Renal pelvis (tissue), 12 donors: Measurements from ENCODE around the gene TMEM41B. TPM values are rescaled to one million over a fixed set of nuclear protein-coding genes. Genes with fewer than 3 reads are reported as not detected.
"Not testable (repeated sequence)": the region's sequence is repeated elsewhere in the genome, so short reads cannot be mapped to it uniquely, and the experiment has no call there.

Source experiments
- DNase-seq: peaks from one replicate; pipeline ENCODE4 v3.0.0-alpha.2; 2013
- long read RNA-seq, 16 experiments: transcript quantifications; one replicate each; lab custom pipeline, GENCODE V29; 2026
- polyA plus RNA-seq, 3 donors: library from polyadenylated mRNA; unstranded; fragments of 120-200 nt; gene quantifications; one replicate each; pipeline ENCODE4 v1.2.1, GENCODE V29; 2013; ENCODE audit not compliant: insufficient read length in 3 of 3

TMEM41B gene, protein sequence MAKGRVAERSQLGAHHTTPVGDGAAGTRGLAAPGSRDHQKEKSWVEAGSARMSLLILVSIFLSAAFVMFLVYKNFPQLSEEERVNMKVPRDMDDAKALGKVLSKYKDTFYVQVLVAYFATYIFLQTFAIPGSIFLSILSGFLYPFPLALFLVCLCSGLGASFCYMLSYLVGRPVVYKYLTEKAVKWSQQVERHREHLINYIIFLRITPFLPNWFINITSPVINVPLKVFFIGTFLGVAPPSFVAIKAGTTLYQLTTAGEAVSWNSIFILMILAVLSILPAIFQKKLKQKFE
- polyA plus RNA-seq = 10 to 100 TPM; 28.3 to 45.0 (median 42.3) TPM
- long read RNA-seq, donor 1, transcript TMEM41B-204 (7 exons, 3,968 nt) = major isoform, 5 of 35 reads
- long read RNA-seq, donor 1, partial matches to known transcripts = 30 of 35 reads
- long read RNA-seq, donor 1, other reads (novel, unspliced or antisense) = 0 of 35 reads
- long read RNA-seq, donor 2, transcript TMEM41B-204 (7 exons, 3,968 nt) = major isoform, 9 of 12 reads
- long read RNA-seq, donor 2, partial matches to known transcripts = 0 of 12 reads
- long read RNA-seq, donor 2, other reads (novel, unspliced or antisense) = 0 of 12 reads
- long read RNA-seq, donor 3, partial matches to known transcripts = 0 of 5 reads
- long read RNA-seq, donor 3, other reads (novel, unspliced or antisense) = 0 of 5 reads
- long read RNA-seq, donor 4, partial matches to known transcripts = 0 of 4 reads
- long read RNA-seq, donor 4, other reads (novel, unspliced or antisense) = 0 of 4 reads
- long read RNA-seq, donor 5, partial matches to known transcripts = 0 of 4 reads
- long read RNA-seq, donor 5, other reads (novel, unspliced or antisense) = 0 of 4 reads
- long read RNA-seq, donor 6, transcript TMEM41B-204 (7 exons, 3,968 nt) = major isoform, 9 of 14 reads
- long read RNA-seq, donor 6, partial matches to known transcripts = 0 of 14 reads
- long read RNA-seq, donor 6, other reads (novel, unspliced or antisense) = 0 of 14 reads
- long read RNA-seq, donor 7, transcript TMEM41B-204 (7 exons, 3,968 nt) = major isoform, 11 of 33 reads
- long read RNA-seq, donor 7, partial matches to known transcripts = 22 of 33 reads
- long read RNA-seq, donor 7, other reads (novel, unspliced or antisense) = 0 of 33 reads
- long read RNA-seq, donor 8, partial matches to known transcripts = 0 of 6 reads
- long read RNA-seq, donor 8, other reads (novel, unspliced or antisense) = 0 of 6 reads
- long read RNA-seq, donor 9, transcript TMEM41B-204 (7 exons, 3,968 nt) = major isoform, 10 of 13 reads
- long read RNA-seq, donor 9, partial matches to known transcripts = 0 of 13 reads
- long read RNA-seq, donor 9, other reads (novel, unspliced or antisense) = 0 of 13 reads
- long read RNA-seq, donor 10, partial matches to known transcripts = 52 of 65 reads
- long read RNA-seq, donor 10, other reads (novel, unspliced or antisense) = 5 of 65 reads
- long read RNA-seq, donor 11, partial matches to known transcripts = 8 of 11 reads
- long read RNA-seq, donor 11, other reads (novel, unspliced or antisense) = 0 of 11 reads
- long read RNA-seq, donor 12, transcript TMEM41B-204 (7 exons, 3,968 nt) = major isoform, 11 of 20 reads
- long read RNA-seq, donor 12, partial matches to known transcripts = 0 of 20 reads
- long read RNA-seq, donor 12, other reads (novel, unspliced or antisense) = 0 of 20 reads
- long read RNA-seq, donor 13, partial matches to known transcripts = 31 of 37 reads
- long read RNA-seq, donor 13, other reads (novel, unspliced or antisense) = 0 of 37 reads
- long read RNA-seq, donor 14 = 0 reads
- long read RNA-seq, donor 15, transcript TMEM41B-204 (7 exons, 3,968 nt) = major isoform, 7 of 385 reads
- long read RNA-seq, donor 15, partial matches to known transcripts = 364 of 385 reads
- long read RNA-seq, donor 15, other reads (novel, unspliced or antisense) = 12 of 385 reads
- long read RNA-seq, donor 16, transcript TMEM41B-204 (7 exons, 3,968 nt) = major isoform, 7 of 33 reads
- long read RNA-seq, donor 16, partial matches to known transcripts = 23 of 33 reads
- long read RNA-seq, donor 16, other reads (novel, unspliced or antisense) = 0 of 33 reads

DNA sequence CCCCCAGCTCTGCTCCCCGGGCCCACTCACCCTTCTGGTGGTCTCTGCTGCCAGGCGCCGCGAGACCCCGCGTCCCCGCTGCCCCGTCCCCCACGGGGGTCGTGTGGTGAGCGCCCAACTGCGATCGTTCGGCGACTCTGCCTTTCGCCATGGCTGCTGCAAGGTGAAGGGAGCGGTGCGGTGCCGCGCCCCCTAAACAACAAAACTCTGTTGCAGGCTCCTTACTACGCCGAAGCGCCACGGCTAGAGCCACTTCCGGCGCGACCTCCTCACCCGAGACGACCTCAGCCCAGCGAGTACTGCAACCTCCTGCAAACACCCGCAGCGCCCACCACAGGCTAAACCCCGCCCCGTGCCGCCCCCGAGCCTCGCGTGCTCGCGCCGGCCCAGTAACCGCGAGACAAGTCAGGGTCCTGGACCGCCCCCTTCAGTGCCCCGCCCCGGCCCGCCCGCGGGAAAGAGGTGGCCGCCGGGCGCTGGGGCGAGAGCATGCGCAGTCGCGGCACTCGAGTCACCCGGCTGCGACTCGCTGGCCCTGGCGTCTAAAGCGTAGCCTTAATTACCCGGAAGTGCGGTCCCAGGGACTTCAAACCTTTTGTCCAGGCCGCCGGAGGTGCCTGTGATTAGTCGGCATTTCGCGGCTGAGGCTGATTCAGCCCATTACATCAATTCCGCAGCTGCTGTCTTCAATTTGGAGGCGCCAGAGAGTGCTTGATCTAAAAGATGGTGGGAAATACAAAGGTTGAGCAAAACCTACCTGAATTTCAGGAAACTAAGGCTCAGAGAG, at the start of gene TMEM41B:
Gene TMEM41B (minus strand): TSS at position 303 of the 787 bp plus-strand sequence. CDS start 152 bp downstream, at position 151.
- DNase-seq = peak; percentile 98

DNA sequence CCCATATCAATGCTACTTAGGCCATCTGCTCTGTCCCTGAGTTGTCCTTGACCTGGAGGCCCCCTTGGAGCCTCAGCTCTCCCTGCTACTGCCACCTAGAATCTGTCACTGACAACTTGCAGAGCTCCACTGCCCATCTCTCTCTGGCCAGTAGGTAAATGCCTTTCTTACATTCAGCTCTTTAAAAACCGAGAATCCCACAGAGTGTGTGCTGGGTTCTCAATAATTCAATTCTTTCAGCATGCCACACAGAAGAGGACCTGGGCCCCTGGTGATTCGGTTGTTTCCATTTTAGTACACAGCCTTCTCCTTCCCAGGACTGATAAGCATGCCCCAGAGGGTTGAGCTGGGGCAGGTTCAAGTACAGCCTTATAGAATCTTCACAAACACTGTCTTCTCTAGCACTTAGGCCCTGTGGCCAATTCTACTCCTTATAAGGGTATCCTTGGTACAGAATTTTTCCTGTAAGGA, 48.0 kb upstream of the TMEM41B start:
- no peak for DNase-seq

DNA sequence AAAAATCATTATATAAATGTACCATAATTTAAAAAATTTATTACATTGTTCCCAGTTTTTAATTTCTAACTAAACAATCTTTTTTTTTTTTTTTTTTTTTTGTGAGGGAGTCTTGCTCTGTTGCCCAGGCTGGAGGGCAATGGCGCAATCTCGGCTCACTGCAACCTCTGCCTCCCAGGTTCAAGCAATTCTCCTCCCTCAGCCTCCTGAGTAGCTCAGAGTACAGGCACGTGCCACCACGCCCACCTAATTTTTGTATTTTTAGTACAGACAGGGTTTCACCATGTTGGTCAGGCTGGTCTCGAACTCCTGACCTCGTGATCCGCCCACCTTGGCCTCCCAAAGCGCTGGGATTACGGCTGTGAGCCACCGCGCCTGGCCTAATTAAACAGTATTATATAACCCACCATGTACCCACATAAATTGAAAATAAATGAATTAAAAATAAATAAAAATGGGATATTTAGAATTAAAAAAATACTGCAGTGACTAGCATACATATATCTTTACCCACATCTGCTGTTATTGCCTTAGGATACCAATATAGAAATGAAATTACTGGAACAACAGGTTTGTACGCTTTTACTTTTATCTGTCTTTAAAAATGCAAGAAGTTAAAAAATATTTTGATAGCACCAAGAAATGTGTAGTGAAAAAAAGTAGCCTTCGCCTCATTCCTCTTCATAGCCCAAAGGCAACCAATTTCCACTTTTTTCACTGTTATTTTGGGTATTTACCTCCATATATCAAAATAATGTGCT, 46.6 kb upstream of the TMEM41B start:
- DNase-seq = not testable (repeated sequence)

DNA sequence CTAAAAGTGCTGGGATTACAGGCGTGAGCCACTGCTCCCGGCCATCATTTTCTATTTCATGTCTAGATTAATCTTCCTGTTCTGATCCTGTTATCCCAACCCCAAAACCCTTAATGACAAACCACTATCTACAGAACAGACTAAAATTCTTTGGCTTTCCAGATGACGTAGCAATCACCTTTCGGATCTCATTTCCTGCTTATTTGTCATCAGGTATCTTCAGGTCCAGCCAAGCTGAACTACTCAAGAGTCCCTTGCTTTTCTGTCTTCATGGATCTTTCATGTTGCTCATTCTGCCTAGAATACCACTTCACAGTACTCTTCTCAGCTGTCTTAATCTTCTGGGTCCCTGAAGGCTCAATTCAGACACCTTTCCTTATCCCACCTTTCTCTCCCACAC, 42.6 kb upstream of the TMEM41B start:
- DNase-seq = no peak

DNA sequence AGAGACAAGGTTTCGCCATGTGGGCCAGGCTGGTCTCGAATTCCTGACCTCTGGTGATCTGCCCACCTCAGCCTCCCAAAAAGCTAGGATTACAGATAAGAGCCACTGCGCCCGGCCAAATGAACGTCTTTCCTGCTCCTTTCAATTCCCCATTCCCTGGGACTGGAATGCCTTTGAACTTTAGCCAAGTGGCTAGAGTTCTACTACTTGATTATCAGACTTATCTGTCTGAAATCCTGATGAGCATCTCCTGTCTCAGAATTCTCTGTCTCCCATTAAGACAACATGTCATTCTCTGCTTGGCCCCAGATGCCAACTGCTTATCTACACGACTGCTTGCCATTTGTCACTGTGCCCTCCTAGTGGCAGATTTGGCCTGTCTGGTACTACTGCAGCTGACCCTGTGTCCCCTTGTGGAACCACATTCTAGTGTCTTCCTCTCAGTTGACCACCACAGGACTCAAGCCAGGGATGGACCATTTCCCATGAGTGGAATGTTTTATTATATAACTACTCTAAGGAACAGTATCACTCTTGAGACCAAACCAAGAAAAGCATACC, 37.0 kb upstream of the TMEM41B start:
- no peak for DNase-seq

DNA sequence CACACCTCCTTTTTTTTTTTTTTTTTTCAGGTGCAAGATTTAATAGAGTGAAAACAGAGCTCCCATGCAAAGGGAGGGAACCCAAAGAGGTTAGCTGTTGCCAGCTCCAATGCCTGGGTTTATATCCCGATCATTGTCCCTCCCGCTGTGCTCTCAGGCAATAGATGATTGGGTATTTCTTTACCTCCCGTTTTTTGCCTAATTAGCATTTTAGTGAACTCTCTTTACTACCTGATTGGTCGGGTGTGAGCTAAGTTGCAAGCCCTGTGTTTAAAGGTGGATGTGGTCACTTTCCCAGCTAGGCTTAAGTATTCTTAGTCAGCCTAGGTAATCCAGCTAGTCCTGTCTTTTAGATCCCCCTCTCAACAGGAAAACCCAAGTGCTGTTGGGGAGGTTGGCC, 33.4 kb upstream of the TMEM41B start:
- DNase-seq = not testable (repeated sequence)

DNA sequence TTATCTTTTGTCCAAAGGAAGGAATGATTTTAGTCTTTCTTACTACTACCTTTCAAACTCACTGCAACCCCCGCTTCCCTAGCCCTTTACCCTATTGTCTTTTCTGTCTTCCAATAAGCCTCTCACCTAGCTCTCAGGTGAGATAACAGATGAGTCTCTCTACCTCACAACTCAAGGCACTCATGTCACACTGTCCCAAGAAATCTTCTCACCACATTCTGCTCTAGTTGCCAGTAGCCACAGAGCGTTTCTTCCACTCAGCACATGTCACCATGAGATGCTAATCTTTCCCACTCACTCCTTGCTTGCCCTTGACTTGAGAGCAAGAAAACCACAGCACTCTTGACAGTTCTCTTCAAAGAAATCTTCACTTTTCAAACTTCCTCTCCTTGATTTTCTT, 32.7 kb upstream of the TMEM41B start:
- DNase-seq = no peak

DNA sequence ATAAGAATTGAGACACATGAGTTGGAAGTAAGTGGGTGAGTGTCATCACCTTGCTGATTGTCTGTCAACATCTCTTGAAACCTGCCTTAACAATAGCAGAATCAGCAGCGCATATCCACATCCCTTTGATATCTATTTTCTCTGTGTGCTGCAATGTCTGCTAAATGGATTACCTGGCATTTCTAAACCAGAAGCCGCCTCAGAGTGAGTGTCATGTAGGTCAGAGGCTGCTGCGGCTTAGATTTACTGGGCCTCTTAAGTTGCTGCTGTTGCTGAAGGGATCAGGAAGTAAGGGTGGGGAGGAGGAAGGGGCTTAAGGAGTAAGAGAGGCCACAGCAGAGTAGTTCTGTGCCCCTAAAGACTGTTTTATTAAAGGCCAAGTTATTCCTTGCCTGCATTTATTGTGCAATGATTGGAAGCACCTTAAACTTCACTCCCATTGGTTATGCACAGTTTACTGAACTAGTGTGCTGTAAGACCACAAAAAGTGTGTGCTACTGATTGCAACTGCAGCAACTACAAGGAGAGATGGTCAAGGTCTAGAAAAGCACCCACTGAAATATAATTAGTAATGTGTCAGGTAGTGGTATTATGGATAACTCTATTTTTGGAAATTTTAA, 29.8 kb upstream of the TMEM41B start:
- DNase-seq = no peak

DNA sequence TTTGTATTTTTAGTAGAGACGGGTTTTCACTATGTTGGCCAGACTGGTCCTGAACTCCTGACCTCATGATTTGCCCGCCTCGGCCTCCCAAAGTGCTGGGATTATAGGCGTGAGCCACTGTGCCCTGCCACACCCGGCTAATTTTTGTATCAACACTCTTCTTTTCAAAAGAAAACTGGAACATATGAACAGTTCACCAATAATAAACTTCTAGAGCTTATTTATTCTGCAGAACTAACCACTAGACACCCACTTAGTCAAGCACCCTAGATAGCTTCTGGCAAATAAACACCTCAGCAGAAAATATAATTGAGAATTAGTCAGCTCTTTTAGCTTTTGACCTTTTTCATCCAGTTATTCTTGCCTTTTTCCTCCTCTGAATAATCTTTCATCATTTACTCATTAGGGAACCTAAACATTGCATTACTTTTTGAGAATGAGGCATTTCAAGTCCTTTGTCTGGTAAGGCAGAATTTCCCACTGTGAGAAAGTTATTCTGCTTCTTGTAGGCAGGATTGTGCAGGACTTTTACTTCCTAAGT, 27.3 kb upstream of the TMEM41B start:
- DNase-seq = no peak

DNA sequence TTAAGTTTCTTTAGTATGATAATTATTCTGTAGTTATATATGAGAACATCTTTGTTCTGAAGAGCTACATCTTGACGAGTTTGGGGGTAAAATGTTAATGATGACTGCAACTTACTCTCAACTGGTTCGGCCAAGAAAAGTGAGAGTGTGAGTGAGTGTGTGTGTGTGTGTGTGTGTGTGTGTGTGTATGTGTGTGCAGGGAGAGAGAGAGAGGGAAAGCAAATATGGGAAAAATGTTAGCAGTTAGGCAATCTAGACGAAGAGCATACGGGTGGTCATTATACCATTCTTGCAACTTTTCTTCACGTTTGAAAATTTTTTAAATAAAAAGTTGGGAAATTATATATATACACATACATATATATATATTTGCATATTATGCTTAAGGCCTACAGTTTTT, 18.3 kb upstream of the TMEM41B start:
- no peak for DNase-seq

DNA sequence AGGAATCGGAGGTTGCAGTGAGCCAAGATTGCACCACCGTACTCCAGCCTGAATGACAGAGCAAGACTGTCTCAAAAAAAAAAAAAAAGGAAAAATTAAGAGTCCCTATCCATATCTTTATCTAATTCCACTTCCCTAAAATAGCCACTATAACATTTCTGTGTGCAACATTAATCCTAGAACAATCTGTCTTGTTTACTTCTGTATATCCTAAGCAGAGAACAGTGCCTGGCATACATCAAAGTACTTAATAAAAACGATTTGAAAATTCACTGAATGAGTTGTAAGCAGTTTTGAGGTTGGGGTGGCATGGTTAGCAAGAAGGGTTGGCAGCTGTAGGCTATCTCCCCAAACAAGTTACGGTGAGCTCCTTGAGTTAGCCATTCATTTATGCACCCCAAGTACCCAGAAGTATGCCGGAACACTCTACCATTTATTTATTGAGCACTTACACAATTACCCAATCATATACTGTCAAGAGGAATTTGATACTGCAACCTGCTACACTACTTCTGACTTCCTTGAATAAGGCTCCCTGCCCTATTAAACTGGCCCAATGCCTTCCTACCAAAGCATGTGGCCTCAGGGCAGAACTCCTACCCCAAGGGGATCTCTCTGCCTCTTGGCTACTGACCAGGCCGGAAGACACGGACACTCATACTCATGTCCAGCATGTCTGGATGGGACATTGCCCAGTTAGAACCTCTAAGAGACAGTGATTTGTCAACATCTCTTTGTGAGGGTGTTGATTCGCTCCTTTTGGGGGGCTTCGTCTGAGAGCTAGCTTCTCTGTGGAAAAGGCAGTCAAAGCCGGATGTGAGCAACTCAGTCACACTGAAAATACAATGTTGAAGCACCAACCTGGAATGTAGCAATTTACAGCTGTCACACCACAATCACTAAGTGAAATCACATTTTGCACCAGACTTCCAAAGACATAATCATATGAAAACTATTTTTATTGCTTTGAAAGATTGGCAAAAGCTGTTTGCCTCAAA, 16.3 kb upstream of the TMEM41B start:
- DNase-seq = no peak

DNA sequence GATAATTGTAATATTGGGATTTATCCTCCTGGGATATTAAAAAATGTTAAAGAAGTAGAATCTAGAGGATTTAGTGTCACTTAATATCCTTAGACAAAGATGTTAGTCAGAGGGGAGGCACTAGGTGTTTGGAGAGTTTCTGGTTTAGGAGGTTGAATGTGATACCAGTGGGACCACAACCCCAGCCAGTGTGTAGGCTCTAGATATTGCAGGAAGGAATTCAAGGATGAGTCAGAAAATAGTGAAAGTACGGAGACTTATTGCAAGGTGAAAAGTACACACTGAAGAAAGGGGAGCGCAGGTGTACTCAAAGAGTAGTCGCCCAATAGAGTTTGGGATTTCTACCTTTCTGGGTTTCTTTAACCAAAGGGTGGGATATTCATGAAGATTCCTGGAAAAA, 5.7 kb upstream of the TMEM41B start:
- no peak for DNase-seq

DNA sequence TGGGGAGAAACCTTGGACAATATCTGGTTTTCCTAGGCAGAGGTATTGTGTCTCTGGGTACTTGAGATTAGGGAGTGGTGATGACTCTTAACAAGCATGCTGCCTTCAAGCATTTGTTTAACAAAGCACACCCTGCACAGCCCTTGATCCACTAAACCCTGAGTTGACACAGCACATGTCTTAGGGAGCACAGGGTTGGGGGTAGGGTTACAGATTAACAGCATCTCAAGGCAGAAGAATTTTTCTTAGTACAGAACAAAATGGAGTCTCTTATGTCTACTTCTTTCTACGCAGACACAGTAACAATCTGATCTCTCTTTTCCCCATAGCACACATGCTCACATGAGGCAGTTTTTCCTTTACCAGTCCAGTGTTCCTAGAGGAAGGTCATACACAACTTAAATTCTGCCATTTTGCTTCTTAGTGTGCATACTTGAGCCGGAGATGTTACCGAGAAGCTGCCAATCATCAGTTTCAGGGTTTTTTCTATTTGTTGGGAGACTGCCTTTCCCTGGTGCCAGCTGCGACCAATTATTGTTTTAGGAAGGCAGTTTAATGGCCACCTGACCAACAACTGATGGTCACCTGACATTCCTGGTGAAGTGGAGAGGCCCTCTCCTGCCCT, 5.1 kb upstream of the TMEM41B start:
- DNase-seq = not testable (repeated sequence)

DNA sequence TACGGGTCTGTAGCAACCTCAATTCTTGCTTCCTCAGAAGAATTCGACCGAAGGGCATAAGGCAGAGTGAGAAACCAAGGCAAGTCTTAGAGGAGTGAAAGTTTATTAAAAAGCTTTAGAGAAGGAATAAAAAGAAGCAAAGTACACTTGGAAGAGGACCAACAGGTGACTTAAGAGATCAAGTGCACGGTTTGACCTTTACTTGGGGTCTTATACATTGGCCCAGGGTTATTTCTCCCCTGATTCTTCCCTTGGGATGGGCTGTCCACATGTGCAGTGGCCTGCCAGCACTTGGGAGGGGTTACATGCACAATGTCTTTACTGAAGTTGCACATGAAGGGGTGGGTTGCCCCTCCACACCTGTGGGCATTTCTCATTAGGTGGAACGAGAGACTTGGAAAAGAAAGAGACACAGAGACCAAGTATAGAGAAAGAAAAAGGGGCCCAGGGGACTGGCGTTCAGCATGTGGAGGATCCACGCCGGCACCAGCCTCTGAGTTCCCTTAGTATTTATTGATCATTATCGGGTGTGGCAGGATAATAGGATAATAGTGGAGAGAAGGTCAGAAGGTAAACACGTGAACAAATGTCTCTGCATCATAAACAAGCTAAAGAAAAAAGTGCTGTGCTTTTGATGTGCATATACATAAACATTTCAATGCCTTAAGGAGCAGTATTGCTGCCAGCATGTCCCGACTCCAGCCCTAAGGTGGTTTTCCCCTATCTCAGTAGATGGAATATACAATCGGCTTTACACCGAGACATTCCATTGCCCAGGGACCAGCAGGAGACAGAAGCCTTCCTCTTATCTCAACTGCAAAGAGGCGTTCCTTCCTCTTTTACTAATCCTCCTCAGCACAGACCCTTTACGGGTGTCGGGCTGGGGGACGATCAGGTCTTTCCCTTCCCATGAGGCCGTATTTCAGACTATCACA, 4.3 kb upstream of the TMEM41B start:
- not testable (repeated sequence) for DNase-seq
